Stomach (tissue), 4 donors: ENCODE measurements around the gene UQCRC1.

Source experiments
- CTCF ChIP-seq, 7 experiments: fragments of 450-650 bp in 4 of 7; fragments of 200-600 bp in 3 of 7; sonication (generic) in 3 of 7; IDR thresholded peaks; one replicate each; pipeline ENCODE4 v1.5.1; 2016 to 2019; ENCODE audit warnings: antibody characterized with exemption in 7 of 7, control low read depth in 2 of 7, mild to moderate bottlenecking in 1 of 7
- POLR2A ChIP-seq, 4 donors: fragments of 450-650 bp; IDR thresholded peaks; one replicate each; pipeline ENCODE4 v1.6.1; 2016; ENCODE audit warnings: antibody characterized with exemption in 4 of 4, control low read depth in 2 of 4, mild to moderate bottlenecking in 1 of 4, moderate library complexity in 1 of 4

- TF ChIP-seq CTCF (IDR thresholded peaks at IDR 0.05) (no peak), POLR2A (IDR thresholded peaks at IDR 0.05) (no peak)
Observed at GRCh38 chr3:48588230-48588629, 21.2 kb downstream of the UQCRC1 start.
